Retinal pigment epithelial cell (primary cell): ENCODE data around the gene PAK2.

Experiments
- DNase-seq: peaks from one replicate; pipeline ENCODE4 v3.0.0-alpha.2; 2010; ENCODE audit warnings: low read depth
- H3K4me3 ChIP-seq: 2 replicates; pipeline ENCODE4 v1.5.1; 2011; ENCODE audit warnings: mild to moderate bottlenecking, low read length, control low read depth, moderate library complexity
- TF ChIP-seq, protein P1 (sequence below): conservative IDR thresholded peaks from 2 replicates; pipeline ENCODE4 v1.5.1; 2011; ENCODE audit warnings: low read depth, low read length, control low read depth, inconsistent platforms

The PAK2 gene

GRCh38 chr3:196772102-196772501 is 32.4 kb downstream of the PAK2 start:
- no peak overlapping the region for H3K4me3 ChIP-seq
- TF ChIP-seq, protein P1, sequence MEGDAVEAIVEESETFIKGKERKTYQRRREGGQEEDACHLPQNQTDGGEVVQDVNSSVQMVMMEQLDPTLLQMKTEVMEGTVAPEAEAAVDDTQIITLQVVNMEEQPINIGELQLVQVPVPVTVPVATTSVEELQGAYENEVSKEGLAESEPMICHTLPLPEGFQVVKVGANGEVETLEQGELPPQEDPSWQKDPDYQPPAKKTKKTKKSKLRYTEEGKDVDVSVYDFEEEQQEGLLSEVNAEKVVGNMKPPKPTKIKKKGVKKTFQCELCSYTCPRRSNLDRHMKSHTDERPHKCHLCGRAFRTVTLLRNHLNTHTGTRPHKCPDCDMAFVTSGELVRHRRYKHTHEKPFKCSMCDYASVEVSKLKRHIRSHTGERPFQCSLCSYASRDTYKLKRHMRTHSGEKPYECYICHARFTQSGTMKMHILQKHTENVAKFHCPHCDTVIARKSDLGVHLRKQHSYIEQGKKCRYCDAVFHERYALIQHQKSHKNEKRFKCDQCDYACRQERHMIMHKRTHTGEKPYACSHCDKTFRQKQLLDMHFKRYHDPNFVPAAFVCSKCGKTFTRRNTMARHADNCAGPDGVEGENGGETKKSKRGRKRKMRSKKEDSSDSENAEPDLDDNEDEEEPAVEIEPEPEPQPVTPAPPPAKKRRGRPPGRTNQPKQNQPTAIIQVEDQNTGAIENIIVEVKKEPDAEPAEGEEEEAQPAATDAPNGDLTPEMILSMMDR: no peak

GRCh38 chr3:196772897-196773296 is 33.2 kb downstream of the PAK2 start:
- DNase-seq: no peak
- TF ChIP-seq, protein P1: no peak
- H3K4me3 ChIP-seq: no peak overlapping the region

More at GRCh38 chr3:196772102-196772501, 32.4 kb downstream of the PAK2 start:
- DNase-seq: no peak

DNA sequence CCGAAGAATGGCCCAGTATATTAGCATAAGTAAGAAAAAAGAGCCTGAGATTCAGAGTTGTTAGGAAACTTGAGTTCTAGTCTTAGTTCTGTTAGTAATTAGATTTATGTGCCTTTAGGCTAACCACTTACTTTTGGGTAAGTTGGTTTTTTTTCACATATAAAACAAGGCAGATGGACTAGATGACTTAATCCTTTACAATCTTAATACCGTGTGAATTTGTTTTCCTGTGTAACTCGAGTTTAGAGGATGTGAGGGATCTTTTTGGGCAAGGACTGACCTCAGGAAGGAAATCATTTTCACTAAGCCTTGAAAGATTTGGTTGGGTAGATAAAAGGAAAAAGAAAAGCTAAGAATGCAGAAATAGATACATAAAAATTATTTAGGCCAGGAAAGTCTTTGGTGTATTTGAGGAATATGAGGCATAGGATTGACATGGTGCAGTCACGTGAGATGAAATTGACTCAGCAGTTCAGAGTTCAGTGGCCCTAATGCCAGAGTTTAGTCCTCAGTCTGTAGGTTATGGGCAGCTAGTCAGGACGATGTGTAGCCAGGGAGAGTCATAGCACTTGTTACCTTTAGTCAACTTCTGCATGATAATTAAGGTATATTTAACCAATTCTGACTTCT is 34.6 kb downstream of the PAK2 start:
- TF ChIP-seq, protein P1: no peak
- no peak overlapping the region for H3K4me3 ChIP-seq
- DNase-seq: no peak

DNA sequence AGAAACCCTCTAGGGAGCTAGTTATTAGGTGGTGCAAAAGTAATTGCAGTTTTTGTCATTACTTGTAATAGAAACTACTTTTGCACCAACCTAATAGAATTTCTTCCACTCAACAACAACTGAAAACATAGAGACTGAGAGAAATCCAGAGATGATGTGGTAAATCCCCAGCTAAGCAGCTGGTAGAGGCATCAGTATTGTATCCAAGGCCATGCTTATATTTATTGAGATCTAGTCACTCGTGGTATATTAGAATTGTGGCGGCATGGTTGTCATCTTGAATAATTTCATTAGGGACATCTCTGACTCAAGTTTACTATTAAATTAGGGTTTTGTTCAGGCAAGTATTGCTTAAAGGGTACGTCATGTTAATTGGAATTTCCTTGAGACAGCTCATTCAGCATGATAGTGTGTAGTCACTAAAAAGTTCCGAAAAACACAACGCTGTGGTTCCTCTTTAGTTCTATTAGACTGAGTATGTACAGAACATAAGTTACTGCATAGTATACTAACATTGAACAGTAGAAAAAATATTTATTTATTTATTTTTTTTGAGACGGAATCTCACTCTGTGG is 35.3 kb downstream of the PAK2 start:
- DNase-seq: no peak
- H3K4me3 ChIP-seq: no peak overlapping the region
- TF ChIP-seq, protein P1: no peak

DNA sequence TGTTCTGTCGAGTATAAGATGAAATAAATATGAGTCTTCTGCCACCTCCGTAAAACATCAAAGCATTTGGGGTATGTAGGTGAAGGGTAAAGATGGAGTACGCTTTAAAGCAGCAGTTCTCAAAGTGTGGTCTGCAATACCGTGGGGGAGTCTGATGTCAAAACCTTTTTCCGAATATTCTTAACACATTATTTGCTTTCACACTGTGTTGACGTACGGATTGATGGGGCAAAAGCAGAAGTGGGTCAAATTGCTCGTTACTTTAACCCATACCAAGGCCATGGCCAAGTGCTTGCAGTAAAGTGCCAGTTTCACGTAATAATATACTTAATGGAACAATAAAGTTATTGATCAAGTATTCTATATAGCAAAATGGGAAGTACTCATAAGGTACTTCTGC is 36.3 kb downstream of the PAK2 start:
- no peak overlapping the region for H3K4me3 ChIP-seq
- TF ChIP-seq, protein P1: no peak
- no peak for DNase-seq

DNA sequence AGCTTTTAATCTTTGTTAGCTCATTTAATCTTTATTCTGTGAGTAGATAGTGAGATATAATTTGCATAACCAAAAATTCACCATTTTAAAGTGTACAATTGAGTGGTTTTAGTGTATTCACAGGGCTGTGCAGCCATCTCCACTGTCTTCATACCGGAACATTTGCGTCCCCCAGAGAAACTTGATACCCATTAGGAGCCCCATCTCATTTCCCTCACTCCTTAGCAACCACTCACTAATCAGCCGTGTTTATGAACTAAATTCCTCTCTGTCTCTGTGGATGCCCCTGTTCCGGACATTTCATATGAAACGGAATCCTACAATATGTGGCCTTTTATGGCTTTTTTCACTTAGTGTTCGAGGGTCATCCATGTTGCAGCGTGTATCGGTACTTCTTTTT is 38.2 kb downstream of the PAK2 start:
- DNase-seq: no peak
- no peak overlapping the region for H3K4me3 ChIP-seq
- TF ChIP-seq, protein P1: no peak

DNA sequence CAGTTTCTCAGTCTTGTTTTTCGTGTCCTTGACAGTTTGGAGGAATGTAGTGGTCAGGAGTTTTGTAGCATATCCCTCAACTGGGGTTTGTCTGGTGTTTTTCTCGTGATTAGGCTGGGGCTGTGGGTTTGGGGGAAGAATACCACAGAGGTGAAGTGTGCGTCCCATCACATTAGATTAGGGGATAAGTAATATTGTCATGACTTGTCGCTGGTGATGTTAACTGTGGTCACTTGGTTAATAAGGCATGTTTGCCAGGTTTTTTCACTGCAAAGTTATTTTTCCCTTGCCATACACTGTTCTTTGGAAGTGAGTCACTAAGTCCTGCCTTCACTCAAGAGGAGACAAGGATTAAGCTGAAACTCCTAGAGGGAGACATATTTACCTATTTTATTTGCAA is 39.1 kb downstream of the PAK2 start:
- peak; percentile 60 for DNase-seq
- H3K4me3 ChIP-seq: no peak overlapping the region
- TF ChIP-seq, protein P1: no peak
